Measurements from ENCODE around the gene BUD31. TPM values are rescaled to one million over a fixed set of nuclear protein-coding genes. Genes with fewer than 3 reads are reported as not detected.
"Not testable (repeated sequence)": the region's sequence is repeated elsewhere in the genome, so short reads cannot be mapped to it uniquely, and the experiment has no call there.

The BUD31 gene
- total RNA-seq, 1 donor from 2014 or later, result 82.7 TPM

- DNase-seq (ENCODE audit: extremely low read depth, low read depth, low spot score), result no peak
Observed at GRCh38 chr7:99397297-99397983, 11.3 kb upstream of the BUD31 start.

GRCh38 chr7:99398891-99399445, 9.8 kb upstream of the BUD31 start:
- no peak for DNase-seq (ENCODE audit: extremely low read depth, low read depth, low spot score)

DNA sequence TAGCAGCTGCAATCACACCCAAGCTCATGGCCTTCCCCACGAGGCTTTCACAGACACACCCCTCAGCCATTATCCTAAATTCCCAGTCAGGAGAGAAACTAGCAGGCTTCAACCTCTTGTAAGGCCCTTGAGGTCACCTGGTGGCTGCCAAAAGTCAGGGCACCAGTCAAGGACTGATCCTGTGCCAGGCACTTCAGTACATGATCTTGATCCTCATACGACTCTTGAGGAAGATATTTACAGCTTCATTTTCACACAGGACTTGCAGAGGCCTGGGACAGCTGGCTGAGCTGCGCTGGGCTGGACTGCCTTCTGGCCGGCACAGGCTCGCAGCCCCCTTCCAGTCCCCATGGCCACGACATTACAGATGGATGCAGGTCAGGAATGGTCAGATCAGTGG, 9.2 kb upstream of the BUD31 start:
- DNase-seq (ENCODE audit: extremely low read depth, low read depth, low spot score), result no peak

GRCh38 chr7:99402854-99403253, 5.9 kb upstream of the BUD31 start:
- no peak for DNase-seq (ENCODE audit: extremely low read depth, low read depth, low spot score)

DNA sequence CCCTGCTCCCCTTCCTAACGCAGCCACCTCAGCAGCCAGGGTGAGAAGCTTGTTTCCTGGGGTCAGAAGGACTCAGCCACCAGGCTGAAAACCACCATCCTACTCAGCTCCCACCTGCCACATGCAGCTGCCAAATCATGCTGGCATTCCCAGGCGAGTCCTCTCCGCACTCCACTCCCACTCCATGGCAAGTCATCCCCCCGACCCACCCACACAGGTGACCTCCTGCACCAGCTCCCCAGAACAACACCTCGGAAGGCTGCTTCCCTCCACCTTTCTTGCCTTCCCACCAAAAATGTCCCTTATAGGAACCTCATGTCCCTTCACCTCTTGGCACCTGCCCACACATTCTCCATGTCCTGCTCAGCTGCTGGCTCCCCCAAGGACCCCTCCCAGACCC, 5.0 kb upstream of the BUD31 start:
- DNase-seq (ENCODE audit: extremely low read depth, low read depth, low spot score), result no peak

DNA sequence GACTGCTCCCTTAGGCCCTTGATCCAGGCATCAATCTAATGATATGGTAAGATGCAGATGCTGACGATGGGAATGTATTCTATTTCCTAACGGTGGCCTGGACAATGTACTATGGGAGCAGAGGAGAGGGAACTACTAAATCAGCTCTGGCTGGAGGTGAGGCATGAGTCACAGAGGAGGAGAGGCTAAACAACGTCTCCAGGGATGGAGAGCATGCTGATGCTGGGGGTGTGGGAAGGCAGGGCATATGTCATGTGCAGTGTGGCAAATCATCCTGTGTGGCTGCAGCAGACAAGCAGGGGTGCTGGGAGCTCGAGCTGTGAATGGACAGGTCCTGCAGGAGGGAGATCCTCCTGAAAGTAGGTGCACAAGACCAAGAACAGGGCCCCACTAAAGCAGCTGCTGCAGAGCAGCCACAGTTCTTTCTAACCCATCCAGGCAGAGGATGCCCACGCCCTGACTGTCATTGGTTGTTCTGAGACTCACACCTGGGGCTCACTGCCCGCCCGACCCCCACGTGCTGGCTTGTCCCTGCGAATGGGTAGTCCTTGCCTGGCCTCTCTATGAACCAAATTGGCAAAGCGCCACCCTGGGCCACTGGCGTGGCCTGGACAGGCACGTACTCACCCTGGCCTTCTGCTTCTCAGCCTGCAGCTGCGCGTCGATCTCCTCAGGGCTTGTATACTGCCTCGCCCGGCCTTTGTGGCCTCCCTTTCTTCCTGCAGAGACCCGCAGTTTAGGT, 4.4 kb upstream of the BUD31 start:
- DNase-seq (ENCODE audit: extremely low read depth, low read depth, low spot score), result no peak

GRCh38 chr7:99404977-99405320, 3.8 kb upstream of the BUD31 start:
- no peak for DNase-seq (ENCODE audit: extremely low read depth, low read depth, low spot score)

DNA sequence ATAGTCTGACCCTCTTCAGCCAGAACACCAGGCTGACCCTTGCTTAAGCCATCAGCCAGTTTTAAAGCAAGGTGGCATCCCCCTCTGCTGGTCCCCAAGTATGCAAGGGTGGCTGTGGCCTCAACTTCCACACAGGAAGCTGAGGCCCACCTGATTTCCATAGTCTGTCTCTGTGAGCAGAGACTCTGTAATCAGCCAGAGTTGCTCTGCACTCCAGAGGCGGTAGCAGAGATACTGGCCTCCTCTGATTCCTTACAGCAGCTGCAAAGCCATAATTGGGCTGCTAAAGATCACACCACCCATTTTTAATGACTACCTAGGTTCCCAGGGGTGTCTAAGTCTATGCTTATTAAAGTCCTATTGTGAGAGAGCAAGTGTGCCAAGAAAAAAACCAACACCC, 2.2 kb upstream of the BUD31 start:
- DNase-seq (ENCODE audit: extremely low read depth, low read depth, low spot score), result no peak

DNA sequence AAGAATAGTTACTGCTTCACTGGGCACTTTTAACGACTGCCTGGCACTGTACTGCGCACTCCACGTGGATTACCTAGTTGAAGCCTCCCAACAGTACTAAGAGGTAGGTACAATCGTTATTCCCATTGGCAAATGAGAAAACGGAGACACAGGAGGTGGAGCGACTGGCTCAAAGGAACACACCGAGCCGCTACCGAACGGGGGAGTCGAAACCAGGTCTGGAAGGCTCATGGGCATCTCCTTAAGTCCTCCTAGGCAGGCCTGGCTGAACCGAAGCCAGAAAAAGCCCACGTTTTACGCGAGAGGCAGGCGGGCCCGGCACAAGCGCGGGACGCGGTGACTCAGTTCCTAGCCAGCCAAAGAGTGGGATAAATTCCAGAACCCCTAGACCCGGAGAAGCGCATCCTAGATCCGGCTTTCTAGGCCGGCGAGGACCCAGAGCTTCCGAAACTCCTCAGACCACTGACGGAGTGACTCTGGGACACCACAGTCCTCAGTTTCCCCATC, 844 bp upstream of the BUD31 start:
- no peak for DNase-seq (ENCODE audit: extremely low read depth, low read depth, low spot score)

DNA sequence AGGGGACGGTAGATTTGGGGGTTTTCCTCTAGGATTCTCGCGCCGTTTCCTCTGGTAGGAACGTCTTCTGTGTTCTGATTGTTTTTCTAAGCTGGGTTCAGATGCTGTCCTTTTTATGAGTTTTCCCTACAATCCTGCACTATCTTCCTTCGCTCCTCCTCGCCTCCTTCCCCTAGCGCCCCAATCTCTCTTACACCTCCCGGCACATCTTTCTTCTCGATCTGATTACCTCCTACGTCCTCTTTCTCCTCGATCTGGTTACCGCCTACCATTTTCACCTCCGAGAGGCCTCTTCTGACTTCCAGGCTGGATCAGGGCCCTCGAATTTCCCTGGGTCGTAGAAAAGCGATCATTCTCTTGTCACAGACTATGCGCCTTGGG, 413 bp downstream of the BUD31 start:
- no peak for DNase-seq (ENCODE audit: extremely low read depth, low read depth, low spot score)

- DNase-seq (ENCODE audit: extremely low read depth, low read depth, low spot score), result no peak
Observed at GRCh38 chr7:99409806-99410205, 1.0 kb downstream of the BUD31 start.

- no peak for DNase-seq (ENCODE audit: extremely low read depth, low read depth, low spot score)
Observed at GRCh38 chr7:99410635-99411034, 1.9 kb downstream of the BUD31 start.

DNA sequence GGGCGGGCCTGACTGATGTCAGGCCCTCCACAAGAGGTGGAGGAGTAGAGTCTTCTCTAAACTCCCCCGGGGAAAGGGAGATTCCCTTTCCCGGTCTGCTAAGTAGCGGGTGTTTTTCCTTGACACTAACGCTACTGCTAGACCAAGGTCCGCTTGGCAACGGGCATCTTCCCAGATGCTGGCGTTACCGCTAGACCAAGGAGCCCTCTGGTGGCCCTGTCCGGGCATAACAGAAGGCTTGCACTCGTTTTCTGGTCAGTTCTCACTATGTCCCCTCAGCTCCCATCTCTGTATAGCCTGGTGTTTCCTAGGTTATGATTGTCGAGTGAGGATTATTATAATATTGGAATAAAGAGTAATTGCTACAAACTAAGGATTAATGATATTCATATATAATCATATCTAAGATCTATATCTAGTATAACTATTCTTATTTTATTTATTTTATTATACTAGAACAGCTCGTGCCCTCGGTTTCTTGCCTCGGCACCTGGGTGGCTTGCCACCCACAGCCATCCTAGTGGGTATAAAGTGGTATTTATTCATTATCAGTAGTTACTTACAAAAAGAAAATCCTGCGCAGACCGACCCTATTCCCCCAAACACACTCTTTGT, 6.9 kb downstream of the BUD31 start:
- not testable (repeated sequence) for DNase-seq (ENCODE audit: extremely low read depth, low read depth, low spot score)

- DNase-seq (ENCODE audit: extremely low read depth, low read depth, low spot score), result no peak
Observed at GRCh38 chr7:99418260-99418659, 9.5 kb downstream of the BUD31 start.

DNA sequence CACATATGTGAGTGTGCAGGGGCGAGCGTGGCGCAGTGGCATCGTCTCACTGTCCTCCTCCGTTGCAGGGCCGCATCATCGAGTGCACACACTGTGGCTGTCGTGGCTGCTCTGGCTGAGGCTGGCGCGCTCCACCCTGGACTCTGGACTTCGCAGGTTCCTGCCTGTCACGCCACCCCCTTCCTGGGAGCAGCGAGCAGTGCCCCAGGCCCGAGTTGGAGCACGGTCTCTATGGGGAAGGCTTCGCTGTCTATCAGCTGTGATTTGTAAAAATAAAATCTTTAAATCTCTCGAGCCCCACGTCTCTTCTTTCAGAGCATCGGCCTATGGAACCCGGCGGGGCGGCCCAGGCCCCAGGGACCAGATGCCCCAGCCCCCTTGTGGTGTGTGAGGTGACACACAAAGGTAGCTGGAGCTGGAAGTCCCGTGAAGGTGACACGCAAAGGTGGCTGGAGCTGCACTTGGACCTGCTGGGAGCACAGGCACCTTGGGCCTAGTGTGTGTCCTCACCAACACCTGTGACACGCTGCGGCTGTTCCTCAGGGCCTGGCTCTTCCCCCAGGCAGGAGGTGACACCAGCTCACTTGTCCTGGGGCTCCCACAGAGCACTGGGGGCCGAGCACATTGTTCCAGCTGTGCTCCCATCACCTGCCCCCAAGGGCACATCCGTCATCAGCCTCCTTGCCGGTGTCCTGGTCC, 10.7 kb downstream of the BUD31 start:
- no peak for DNase-seq (ENCODE audit: extremely low read depth, low read depth, low spot score)

- no peak for DNase-seq (ENCODE audit: extremely low read depth, low read depth, low spot score)
Observed at GRCh38 chr7:99420213-99420612, 11.4 kb downstream of the BUD31 start.

DNA sequence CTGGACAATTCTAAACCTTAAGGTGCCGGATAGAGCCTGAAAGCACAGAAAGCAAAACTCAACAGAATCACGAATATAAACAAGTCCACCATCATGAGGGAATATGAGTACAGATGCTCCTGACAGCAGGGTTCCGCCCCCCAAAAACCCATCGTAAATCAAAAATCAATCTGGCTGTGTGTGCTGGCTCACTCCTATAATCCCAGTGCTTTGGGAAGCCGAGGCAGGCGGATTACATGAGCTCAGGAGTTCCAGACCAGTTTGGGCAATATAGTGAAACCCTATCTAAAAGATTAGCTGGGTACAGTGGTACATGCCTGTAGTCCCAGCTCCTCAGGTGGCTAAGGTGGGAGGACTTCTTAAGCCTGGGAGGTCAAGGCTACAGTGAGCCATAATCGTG, 12.2 kb downstream of the BUD31 start:
- DNase-seq (ENCODE audit: extremely low read depth, low read depth, low spot score), result no peak

GRCh38 chr7:99422186-99422585, 13.4 kb downstream of the BUD31 start:
- no peak for DNase-seq (ENCODE audit: extremely low read depth, low read depth, low spot score)

DNA sequence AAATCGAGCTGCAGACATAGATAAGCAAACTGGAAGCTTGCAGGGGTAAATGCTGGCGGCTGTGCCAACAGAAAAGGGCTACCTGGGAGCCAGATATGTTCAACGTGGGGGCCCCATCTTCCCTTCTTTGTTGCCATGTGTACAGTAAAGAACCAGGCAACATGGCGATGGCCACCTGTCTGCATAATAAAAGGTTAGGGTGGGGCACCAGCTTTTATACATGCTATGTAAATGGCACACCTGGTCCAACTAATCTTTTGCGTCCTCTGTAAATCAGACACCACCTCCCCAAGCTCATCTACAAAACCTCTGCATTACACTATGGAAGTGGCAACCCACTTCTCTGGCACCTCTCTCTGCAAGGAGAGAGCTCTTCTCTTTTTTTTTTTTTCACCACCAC, 13.9 kb downstream of the BUD31 start:
- no peak for DNase-seq (ENCODE audit: extremely low read depth, low read depth, low spot score)

DNA sequence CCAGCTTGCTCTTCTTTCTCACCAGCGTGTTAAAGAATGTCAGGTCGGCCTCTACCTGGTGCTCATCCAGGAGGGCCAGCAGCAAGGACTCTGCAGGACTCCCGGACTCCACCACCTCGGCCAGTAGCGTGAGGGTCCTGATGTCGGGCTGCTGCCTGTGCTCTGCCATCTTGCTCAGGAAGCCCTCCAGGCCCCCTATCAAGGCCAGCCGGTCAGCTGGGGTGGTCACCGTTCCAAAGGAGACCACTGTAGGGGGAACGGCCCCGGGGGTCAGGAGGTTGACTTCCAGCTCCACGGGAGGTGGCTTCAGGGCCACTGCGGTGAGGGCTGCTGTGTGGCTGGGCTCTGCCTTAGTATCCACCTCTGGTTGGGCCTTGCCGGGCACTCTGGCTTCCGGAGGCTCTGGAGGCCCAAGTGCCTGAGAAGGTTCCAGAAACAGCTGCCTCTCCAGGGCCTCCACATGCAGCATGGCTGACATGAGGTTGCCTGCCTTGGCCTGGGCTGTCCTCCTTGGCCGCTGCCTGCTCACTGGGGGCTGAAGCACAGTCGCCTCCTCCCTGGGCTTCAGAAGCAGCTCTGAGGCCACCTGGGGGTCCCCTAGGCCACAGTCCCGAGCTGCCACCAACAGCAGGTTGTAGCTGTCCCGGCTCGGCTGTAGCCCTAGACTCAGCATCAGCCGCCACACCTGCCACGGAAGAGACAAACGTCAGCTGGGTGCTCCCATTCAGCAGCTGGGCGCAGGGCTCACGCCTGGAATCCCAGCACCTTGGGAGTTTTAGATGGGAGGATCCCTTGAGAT, 16.4 kb downstream of the BUD31 start:
- no peak for DNase-seq (ENCODE audit: extremely low read depth, low read depth, low spot score)

All from glomerular endothelial cell (primary cell).